Measurements from ENCODE around the gene RBM4. TPM values are rescaled to one million over a fixed set of nuclear protein-coding genes. Genes with fewer than 3 reads are reported as not detected.

RBM4 gene
- total and polyA plus RNA-seq, 2 experiments from 2014 or later, result 146 to 147 TPM

DNA sequence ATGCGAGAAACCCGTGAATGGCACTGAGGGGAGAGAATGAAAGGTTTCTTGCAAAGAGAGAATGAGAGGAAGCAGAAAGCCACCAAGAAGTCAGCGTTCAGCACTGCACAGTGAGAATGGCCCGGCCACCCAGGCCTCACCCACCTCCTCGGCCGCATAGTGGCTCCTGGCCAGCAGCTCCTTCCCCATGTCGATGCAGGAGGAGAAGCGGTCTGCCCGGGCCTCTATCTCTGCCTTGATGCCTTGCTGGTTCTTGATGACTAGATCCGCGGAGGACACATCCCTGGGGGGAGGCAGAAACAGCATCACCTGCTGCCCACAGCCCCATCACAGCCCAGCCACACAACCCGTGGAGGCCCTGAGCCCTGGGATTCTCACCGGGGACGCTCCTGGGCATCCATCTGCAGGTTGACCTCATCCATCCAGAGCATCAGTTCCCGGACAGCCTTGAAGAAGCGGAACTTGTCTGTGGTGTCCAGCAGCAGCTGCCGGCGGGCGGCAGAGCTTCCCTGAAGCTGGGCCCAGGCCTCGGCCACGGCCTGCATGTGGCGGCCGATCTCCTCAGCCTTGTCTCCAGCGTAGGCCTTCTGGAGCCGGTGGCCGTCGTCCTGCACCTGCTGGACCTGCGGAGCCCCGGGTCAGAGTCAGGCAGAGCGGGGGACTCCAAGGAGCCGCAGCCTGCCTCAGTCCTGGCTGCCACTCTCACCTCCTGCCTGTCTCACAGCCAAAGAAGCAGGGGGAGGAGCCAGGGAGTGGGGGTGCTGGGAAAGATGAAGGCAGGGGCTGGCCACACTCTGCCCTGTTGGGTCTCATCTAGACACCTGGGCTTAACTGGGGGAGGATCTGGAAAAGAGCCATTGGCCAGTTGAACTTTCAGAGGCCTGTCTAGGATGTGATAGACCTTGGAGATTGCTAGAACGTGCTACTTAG lies 51.4 kb downstream of the RBM4 start (continued):
- TF ChIP-seq, protein P1, sequence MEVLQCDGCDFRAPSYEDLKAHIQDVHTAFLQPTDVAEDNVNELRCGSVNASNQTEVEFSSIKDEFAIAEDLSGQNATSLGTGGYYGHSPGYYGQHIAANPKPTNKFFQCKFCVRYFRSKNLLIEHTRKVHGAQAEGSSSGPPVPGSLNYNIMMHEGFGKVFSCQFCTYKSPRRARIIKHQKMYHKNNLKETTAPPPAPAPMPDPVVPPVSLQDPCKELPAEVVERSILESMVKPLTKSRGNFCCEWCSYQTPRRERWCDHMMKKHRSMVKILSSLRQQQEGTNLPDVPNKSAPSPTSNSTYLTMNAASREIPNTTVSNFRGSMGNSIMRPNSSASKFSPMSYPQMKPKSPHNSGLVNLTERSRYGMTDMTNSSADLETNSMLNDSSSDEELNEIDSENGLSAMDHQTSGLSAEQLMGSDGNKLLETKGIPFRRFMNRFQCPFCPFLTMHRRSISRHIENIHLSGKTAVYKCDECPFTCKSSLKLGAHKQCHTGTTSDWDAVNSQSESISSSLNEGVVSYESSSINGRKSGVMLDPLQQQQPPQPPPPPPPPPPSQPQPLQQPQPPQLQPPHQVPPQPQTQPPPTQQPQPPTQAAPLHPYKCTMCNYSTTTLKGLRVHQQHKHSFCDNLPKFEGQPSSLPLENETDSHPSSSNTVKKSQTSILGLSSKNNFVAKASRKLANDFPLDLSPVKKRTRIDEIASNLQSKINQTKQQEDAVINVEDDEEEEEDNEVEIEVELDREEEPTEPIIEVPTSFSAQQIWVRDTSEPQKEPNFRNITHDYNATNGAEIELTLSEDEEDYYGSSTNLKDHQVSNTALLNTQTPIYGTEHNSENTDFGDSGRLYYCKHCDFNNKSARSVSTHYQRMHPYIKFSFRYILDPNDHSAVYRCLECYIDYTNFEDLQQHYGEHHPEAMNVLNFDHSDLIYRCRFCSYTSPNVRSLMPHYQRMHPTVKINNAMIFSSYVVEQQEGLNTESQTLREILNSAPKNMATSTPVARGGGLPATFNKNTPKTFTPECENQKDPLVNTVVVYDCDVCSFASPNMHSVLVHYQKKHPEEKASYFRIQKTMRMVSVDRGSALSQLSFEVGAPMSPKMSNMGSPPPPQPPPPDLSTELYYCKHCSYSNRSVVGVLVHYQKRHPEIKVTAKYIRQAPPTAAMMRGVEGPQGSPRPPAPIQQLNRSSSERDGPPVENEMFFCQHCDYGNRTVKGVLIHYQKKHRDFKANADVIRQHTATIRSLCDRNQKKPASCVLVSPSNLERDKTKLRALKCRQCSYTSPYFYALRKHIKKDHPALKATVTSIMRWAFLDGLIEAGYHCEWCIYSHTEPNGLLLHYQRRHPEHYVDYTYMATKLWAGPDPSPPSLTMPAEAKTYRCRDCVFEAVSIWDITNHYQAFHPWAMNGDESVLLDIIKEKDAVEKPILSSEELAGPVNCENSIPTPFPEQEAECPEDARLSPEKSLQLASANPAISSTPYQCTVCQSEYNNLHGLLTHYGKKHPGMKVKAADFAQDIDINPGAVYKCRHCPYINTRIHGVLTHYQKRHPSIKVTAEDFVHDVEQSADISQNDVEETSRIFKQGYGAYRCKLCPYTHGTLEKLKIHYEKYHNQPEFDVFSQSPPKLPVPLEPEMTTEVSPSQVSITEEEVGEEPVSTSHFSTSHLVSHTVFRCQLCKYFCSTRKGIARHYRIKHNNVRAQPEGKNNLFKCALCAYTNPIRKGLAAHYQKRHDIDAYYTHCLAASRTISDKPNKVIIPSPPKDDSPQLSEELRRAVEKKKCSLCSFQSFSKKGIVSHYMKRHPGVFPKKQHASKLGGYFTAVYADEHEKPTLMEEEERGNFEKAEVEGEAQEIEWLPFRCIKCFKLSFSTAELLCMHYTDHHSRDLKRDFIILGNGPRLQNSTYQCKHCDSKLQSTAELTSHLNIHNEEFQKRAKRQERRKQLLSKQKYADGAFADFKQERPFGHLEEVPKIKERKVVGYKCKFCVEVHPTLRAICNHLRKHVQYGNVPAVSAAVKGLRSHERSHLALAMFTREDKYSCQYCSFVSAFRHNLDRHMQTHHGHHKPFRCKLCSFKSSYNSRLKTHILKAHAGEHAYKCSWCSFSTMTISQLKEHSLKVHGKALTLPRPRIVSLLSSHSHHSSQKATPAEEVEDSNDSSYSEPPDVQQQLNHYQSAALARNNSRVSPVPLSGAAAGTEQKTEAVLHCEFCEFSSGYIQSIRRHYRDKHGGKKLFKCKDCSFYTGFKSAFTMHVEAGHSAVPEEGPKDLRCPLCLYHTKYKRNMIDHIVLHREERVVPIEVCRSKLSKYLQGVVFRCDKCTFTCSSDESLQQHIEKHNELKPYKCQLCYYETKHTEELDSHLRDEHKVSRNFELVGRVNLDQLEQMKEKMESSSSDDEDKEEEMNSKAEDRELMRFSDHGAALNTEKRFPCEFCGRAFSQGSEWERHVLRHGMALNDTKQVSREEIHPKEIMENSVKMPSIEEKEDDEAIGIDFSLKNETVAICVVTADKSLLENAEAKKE (CRISPR knock-in tag; IDR thresholded peaks at IDR 0.05), result no peak
- TF ChIP-seq EZH2 (IDR thresholded peaks at IDR 0.05; ENCODE audit: low read depth, unreplicated experiment), result no peak

DNA sequence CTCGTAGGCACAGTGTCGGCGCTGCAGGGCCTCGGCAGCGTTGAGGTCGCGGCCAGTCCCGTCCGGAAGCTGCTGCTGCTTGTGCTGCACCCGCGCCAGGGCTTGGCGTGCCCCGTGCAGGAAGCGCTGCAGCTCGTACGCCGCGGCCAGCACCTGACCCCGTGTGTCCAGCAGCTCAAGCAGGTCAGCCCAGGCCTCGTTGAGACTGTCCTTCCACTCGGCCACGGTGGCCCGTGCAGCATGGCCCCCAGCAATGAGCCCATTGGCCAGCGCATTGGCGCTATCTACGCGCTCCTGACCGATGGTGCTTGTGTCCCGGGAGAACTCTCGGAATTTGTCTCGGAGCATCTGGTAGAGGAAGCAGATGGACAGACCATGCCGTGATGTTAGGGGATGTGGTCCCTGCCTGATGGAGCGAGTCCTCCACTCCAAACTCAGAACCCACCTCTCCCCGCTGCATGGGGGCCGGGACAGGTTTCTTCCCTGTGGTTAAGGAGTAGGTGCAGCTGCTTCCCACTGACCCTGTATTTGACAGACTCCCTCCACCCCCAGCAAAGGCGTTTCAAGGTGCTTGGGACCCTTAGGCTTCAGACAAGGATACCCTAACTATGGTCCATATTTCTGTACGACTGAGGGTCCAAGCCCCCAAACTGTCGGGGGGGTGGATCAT lies 52.9 kb downstream of the RBM4 start:
- no peaks in the 10 kb centered on the region for H3K9me3 Mint-ChIP-seq
- H3K4me3 Mint-ChIP-seq, result no peak overlapping the region
- Histone ChIP-seq H3K4me3 (no peak overlapping the region), H3K27me3 (ENCODE audit: insufficient read depth) (no peaks in the 10 kb centered on the region), H4K20me1 (replicated peaks; ENCODE audit: insufficient read depth) (no peaks in the 10 kb centered on the region), H2AFZ (no peak overlapping the region), H3K36me3 (ENCODE audit: insufficient read depth) (no peaks in the 10 kb centered on the region), H3K9me2 (ENCODE audit: insufficient read depth) (no peaks in the 10 kb centered on the region), H3K4me1 (ENCODE audit: insufficient read depth) (no peaks in the 10 kb centered on the region), H3K79me2 (replicated peaks; ENCODE audit: insufficient read depth) (no peaks in the 10 kb centered on the region), H3F3A (replicated peaks; ENCODE audit: low read depth) (no peaks in the 10 kb centered on the region), H3K27ac (ENCODE audit: low read depth) (no peak overlapping the region), H3K4me2 (no peak overlapping the region)
- ATAC-seq (no peak), DNase-seq (ENCODE audit: low spot score) (no peak)
- H3K4me1 Mint-ChIP-seq, result no peaks in the 10 kb centered on the region; the same call in 1 of the 3 replicates
- H3K27me3 Mint-ChIP-seq (ENCODE audit: insufficient read depth, low read depth, poor library complexity), result peaks cover 10% of the 10 kb centered on the region
- no peak overlapping the region for H3K27ac Mint-ChIP-seq
- TF ChIP-seq ZNF331 (CRISPR knock-in tag; IDR thresholded peaks at IDR 0.05; ENCODE audit: low read depth) (no peak), JUNB (IDR thresholded peaks at IDR 0.05; ENCODE audit: unreplicated experiment) (no peak), ZNF114 (CRISPR knock-in tag; IDR thresholded peaks at IDR 0.05) (no peak)
- TF ChIP-seq, protein P1 (CRISPR knock-in tag; IDR thresholded peaks at IDR 0.05), result no peak
- peaks cover 45% of the 10 kb centered on the region for H3K36me3 Mint-ChIP-seq (ENCODE audit: low read depth)

Measured in GM23338 (cell line).